GM21423 (cell line): ENCODE measurements around the gene SLC1A7.

ENCODE experiments used
- ATAC-seq: cut with Tn5 transposase; IDR thresholded peaks from one replicate; pipeline ENCODE4 v1.9.1; 2021; ENCODE audit warnings: mild to moderate bottlenecking, moderate library complexity; ENCODE audit not compliant: unreplicated experiment

SLC1A7 gene

DNA sequence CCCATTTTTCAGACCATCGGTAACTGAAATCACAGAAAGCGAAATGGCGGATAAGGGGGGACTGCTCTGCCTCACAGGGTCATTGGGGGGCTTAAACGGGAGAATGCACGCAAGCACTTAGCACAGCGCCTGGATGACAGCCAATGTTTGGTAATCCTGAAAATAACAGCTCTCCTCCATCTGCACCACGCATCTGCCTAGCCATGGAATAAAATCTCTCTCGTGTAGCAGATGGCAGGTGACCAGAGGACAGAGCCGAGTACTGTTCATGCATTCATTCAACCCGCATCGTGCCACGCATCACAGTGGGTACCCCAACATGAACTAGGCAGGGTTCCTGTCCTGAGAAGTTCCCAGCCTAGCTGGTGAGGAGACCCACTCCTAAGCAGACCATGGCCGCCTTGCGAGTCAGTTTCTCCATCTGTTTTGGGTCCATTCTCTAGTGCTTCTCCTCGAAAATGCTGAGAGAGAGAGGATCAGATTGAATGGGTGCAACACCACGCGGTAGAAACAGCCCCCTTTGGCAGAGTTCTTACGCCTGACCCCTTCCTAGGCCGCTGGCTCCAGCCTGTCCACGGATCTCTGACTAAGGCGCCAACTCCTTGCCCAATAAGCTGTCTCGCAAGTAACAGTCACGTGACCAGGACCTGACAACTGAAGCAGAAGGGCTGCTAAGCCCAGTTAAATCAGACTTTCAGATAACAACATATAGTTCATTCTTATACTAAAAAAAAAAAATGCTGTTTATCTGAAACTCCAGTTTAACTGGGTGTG is 7.3 kb downstream of the SLC1A7 start:
- ATAC-seq: no peak

- ATAC-seq: no peak
Measured at GRCh38 chr1:53134042-53134485, 8.4 kb downstream of the SLC1A7 start.

- ATAC-seq: no peak
Measured at GRCh38 chr1:53133261-53134041, 9.0 kb downstream of the SLC1A7 start.

GRCh38 chr1:53132176-53132575 is 10.3 kb downstream of the SLC1A7 start:
- ATAC-seq: no peak

DNA sequence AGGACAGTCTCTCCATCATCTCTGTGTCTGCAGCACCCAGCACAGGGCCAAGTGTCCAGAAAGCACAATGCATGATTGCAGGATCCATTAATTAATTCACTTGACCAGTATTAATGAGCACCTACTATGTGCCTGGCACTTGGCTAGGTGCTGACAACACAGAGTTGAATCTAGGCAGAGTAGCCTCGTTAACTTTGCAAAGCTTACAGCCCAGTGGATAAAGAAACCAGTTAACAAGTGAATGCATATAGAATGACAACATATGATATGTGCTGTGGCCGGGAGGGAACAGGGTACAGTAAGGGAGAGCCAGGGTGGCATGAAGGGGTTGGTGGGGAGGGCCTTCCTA is 10.9 kb downstream of the SLC1A7 start:
- no peak for ATAC-seq

DNA sequence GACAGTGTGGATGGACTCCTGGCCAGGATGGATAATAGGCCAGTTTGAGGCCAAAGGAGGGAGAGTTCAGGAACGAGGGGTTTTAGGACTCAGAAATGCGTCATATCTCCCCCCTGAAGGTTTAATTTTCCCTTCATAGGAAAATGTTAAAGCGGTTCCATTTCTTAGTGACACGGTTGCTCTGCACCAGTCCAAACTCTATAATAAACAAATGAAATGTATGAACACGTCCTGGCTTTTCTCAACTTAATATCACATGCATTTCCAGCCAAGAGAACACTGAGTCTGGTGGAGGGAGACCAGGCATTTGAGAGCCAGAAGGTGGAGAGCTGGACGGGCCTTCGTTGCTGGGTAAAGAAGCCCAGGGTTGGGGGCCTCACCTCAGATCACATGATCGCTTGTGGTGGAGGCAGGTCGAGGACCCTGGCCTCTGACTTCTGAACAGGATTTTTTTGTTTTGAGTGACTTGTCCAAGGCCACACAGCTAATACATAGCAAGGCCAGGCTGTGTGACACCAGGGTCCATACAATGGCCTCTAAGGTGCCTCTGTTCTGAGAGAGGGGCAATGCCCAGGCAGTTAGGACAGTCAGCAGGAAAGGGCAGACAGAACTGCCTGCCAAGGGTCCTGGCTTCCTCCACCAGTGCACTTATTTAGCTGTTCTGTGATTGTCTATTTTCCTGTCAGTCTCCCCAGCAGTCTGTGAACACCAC is 11.4 kb downstream of the SLC1A7 start:
- ATAC-seq: no peak

DNA sequence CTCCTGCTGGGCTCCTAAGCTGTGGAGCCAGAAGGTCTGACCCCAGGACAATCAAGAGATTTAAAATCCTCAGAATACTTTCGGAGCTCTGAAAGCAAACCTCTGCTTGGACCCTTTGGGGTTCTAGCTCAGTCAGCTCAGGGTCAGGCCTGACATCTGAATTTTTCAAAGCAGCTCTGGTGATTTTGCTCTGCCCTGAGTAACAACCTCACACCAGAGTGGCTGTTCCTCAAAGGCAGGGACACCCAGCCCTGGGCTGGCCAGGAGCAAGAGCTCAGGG is 11.9 kb downstream of the SLC1A7 start:
- ATAC-seq: no peak

DNA sequence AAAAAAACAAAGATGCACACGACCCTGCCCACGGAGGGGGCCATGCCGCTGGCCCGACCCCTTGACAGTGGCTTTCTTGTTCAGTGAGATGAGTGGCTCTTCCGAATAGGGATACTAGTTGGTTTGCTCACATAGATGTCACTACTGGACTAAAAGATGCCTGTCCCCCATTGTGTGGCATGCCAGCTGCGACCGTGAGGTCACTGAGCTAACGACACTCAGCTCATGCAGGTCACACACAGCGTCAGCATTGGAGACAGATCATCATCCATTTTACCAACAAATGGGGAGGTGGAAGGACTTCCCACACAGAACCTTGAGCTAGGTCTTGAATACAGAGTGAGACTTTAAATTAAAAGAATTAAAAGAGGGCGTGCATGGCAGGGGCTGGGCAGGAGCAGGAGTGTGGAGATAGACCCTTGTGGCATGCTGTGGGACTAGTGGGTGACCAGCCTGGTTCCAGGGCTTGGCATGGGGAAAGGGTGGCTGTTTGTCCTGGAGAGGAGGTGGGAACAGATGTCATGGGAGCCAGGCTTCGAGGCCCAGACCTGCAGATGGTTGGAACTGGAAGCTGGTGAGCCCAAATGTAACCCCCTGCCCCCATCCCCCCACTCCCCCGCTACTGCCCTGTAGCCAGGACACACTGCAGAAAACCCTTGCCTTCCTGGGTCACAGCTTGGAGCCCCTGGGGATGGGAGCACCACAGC is 12.4 kb downstream of the SLC1A7 start:
- ATAC-seq: no peak

GRCh38 chr1:53128401-53128800 is 14.0 kb downstream of the SLC1A7 start:
- no peak for ATAC-seq

- no peak for ATAC-seq
Measured at GRCh38 chr1:53127546-53127945, 14.9 kb downstream of the SLC1A7 start.

DNA sequence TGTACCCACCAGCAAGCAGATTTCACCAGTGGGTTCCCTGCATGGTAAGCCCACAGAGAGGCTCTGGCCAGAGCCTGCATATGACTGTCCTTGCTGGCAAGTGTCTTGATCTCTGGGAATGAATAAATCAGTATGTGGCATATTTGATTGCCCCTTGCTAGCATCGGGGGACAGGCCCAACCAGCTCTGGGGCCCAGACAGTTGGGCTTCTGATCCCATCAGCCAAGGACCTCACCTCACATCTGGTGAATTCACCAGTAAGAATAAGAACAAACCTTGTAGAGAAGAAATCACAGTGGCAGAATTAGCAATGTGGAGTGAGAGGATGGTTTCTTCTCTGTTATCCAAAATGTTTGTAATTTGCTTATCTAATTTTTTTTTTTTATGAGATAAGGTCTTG is 15.9 kb downstream of the SLC1A7 start:
- no peak for ATAC-seq

GRCh38 chr1:53125623-53126360 is 16.6 kb downstream of the SLC1A7 start:
- ATAC-seq: no peak

- ATAC-seq: no peak
Measured at GRCh38 chr1:53125122-53125521, 17.3 kb downstream of the SLC1A7 start.

- ATAC-seq: no peak
Measured at GRCh38 chr1:53123453-53124140, 18.8 kb downstream of the SLC1A7 start.

- no peak for ATAC-seq
Measured at GRCh38 chr1:53122961-53123413, 19.5 kb downstream of the SLC1A7 start.

DNA sequence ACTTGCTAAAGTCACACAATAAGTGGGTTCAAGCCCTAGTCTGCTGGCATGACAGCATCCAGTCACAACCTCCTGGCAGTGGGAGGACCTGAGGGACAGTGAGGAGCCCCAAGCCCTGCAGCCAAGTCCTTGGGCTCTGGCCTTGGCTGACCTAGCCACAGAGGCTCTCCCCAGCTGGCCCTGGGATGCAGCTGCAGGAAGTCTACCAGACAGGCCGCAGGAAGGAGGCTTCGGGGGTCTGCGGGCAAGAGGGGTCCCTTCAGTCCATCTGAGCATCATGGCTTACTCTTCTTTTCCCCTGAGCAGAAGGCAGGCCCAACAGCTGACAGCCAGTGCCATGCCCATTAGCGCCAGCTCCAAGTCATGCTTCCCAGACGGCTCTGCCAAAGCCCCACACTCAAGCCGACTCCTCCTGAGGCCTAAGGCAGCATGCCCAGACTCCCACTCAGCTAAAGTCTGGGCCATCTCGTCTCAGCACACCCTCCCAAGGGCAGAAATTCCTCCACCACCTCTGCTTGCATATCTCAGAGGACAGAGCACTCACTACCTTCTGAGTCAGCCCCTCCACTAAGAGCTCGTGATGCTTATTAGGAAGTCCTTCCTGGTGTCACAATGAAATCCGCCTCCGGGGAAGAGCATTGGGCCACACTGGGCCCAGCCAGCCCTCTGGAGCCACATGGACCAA is 20.1 kb downstream of the SLC1A7 start:
- ATAC-seq: no peak

DNA sequence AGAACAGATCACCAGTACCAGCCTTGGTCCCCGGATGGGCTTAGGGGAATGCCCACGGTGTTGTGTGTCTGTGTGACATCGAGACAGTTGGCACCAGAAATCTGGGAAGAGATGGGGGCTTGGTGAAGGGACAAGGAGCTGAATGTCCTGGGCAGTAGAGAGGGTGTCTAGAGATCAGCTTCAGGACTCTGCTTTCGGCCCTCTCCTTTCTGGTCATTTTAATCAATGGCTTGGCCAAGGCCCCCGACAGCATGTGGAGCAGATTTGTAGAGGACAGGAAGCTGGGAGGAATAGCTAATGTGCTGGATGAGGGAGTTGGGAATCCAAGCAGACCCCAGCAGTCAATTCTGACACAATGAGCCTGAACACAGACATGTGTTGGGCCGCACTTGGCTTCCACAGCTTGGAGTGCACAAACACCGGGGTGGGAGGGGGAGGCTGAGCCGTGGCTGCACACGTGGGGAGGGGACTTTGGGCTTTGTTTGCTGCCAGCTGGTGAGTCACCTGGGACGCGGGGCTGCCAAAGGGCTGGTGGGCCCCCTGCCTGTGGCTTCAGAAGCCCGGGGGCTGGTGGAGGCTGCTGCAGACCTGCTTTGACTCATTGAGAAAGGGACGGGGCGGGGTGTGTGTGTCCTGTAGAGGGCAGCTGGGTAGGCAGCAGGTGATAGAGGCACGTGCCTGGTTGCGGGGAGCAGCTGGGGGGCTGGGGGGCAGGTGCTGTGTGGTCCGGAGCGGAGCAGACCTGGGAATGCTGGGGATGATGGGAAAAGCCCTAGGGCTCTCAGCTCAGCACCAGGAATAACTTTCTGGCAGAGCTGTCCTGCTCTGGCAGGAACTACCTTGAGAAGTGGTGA is 20.9 kb downstream of the SLC1A7 start:
- no peak for ATAC-seq

GRCh38 chr1:53120659-53121058 is 21.8 kb downstream of the SLC1A7 start:
- ATAC-seq: no peak
